ENCODE results near the gene MEIS2. TPM values are rescaled to one million over a fixed set of nuclear protein-coding genes. Genes with fewer than 3 reads are reported as not detected.

Gene MEIS2
- total and polyA plus RNA-seq, 2 donors (not counting 3 experiments of a cell fraction or from before 2014, with no cell fraction given), result 22.5 to 26.2 TPM

GRCh38 chr15:37059086-37059485 is 41.3 kb downstream of the MEIS2 start:
- Histone ChIP-seq H3K9me1 (replicated peaks; ENCODE audit: control insufficient read depth, extremely low read depth, insufficient read depth, low read length) (no peaks in the 10 kb centered on the region), H3K27me3 (ENCODE audit: control insufficient read depth in 2 of 2, insufficient read depth in 2 of 2, low read length in 2 of 2) (no peaks in the 10 kb centered on the region), H3K9ac (replicated peaks; ENCODE audit: extremely low read depth, insufficient read depth, low read length) (peak overlapping the region; percentile 53), H4K20me1 (replicated peaks; ENCODE audit: control insufficient read depth, extremely low read depth, insufficient read depth, low read length) (no peaks in the 10 kb centered on the region), H3K4me3 (replicated peaks in 1 of 3; ENCODE audit: insufficient read depth in 1 of 3, low read depth in 1 of 3, low read length in 3 of 3) (no peak overlapping the region), H3K9me3 (replicated peaks; ENCODE audit: control insufficient read depth, insufficient read depth, low read length) (no peaks in the 10 kb centered on the region), H3K79me2 (ENCODE audit: control insufficient read depth, insufficient read depth, low read length) (no peaks in the 10 kb centered on the region), H2AFZ (ENCODE audit: low read depth, low read length) (no peak overlapping the region), H3K4me1 (ENCODE audit: control insufficient read depth, extremely low read depth, insufficient read depth, low read length) (peaks cover 17% of the 10 kb centered on the region), H3K4me2 (ENCODE audit: insufficient read depth, low read length) (peak overlapping the region; percentile 26), H3K27ac (ENCODE audit: insufficient read depth, low read depth, low read length) (peak overlapping the region; percentile 73), H3K36me3 (ENCODE audit: control insufficient read depth in 2 of 2, extremely low read depth in 1 of 2, insufficient read depth in 2 of 2, low read length in 2 of 2) (no peaks in the 10 kb centered on the region)
- TF ChIP-seq POLR2A (IDR thresholded peaks at IDR 0.05; ENCODE audit: low read depth, low read length) (no peak), MAX (IDR thresholded peaks at IDR 0.05; ENCODE audit: insufficient read depth, insufficient read length) (no peak), CTCF (IDR thresholded peaks at IDR 0.05; ENCODE audit: extremely low read depth in 1 of 2, insufficient read depth in 1 of 2, low read depth in 1 of 2, low read length in 2 of 2) (no peak), GATA2 (IDR thresholded peaks at IDR 0.05; ENCODE audit: insufficient read depth, insufficient read length, low read depth, low read length) (no peak), MYC (IDR thresholded peaks at IDR 0.05; ENCODE audit: low read depth, low read length) (no peak), EZH2 (IDR thresholded peaks at IDR 0.05; ENCODE audit: borderline replicate concordance, low read depth, low read length, severe bottlenecking) (no peak), JUN (IDR thresholded peaks at IDR 0.05; ENCODE audit: borderline replicate concordance, insufficient read depth, insufficient read length, low read depth) (peak; percentile 54), POLR2AphosphoS5 (IDR thresholded peaks at IDR 0.05; ENCODE audit: insufficient read depth, low read depth, low read length) (no peak), FOS (IDR thresholded peaks at IDR 0.05; ENCODE audit: borderline replicate concordance, insufficient read depth, low read length) (peak; percentile 76)
- dilution Hi-C loops (cut with MboI; ENCODE audit: extremely low pct_ligation_motif_present, low sequenced_read_pairs) (no loop called here), intact Hi-C loops (cut with micrococcal nuclease) (no loop called here)
- peak; percentile 92 for DNase-seq (ENCODE audit: low read depth, low spot score)
- CTCF ChIA-PET, result interaction anchor here (1.2 kb wide), 2 partner anchors 9 to 11 kb away, joined by 3 to 4 read pairs; no protein-coding TSS in a partner anchor
- POLR2A ChIA-PET, result no interaction called here
- FAIRE-seq, result peak; percentile 69
- no TSS peak for BruUV-seq (replicated peaks)
